ENCODE results near the gene BTBD1.

DNA sequence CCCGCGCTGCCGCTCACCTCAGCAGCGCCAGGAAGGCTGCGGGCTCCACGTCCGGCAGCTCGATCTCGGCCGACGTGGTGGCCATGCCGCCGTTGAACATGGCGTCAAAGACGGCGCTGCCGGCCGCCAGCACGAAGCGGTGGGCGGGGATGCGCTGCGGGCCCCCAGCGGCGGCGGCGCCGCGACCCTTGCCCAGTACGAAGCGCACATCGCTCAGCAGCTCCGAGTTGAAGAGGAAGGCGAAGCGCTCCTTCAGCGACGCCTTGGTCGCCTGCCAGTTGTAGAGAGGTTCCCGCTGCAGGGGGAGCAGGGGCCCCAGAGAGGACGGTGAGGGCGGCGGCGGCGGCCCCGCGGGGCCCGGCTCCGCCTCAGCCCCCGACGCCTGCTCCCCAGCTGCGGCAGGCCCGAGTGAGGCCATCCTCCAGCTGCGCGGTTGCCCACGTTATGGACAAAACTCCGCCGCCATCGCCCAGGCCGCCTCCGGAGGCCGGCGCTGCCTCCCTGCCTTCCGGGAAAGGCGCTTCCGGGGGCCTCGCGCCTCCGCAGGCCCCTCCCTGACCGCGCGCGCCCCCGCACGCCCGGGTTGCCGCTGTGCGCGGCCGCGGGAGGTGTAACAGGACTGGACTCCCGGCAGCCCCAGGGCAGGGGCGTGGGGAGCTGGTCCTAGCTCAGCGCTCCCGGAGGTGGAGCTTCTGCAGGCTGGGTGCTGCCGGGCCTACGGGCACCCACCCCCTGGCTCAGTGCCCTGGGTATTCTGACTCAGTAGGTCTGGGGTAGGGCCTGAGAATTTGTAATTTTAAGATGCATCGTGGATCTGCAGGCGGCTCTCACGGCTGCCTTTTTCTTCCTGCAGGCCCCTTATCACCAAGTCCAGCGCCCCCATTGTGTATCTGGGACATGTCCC, at the start of gene BTBD1:
- TF ChIP-seq TAF1 (IDR thresholded peaks at IDR 0.05; ENCODE audit: borderline replicate concordance, low read depth, low read length): peak; percentile 80
- TF ChIP-seq EZH2phosphoT487 (IDR thresholded peaks at IDR 0.05; ENCODE audit: borderline replicate concordance, low read depth): no peak
- TF ChIP-seq, protein P1, sequence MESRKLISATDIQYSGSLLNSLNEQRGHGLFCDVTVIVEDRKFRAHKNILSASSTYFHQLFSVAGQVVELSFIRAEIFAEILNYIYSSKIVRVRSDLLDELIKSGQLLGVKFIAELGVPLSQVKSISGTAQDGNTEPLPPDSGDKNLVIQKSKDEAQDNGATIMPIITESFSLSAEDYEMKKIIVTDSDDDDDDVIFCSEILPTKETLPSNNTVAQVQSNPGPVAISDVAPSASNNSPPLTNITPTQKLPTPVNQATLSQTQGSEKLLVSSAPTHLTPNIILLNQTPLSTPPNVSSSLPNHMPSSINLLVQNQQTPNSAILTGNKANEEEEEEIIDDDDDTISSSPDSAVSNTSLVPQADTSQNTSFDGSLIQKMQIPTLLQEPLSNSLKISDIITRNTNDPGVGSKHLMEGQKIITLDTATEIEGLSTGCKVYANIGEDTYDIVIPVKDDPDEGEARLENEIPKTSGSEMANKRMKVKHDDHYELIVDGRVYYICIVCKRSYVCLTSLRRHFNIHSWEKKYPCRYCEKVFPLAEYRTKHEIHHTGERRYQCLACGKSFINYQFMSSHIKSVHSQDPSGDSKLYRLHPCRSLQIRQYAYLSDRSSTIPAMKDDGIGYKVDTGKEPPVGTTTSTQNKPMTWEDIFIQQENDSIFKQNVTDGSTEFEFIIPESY (IDR thresholded peaks at IDR 0.05; ENCODE audit: borderline replicate concordance, low read depth): no peak
- TF ChIP-seq, protein P2, sequence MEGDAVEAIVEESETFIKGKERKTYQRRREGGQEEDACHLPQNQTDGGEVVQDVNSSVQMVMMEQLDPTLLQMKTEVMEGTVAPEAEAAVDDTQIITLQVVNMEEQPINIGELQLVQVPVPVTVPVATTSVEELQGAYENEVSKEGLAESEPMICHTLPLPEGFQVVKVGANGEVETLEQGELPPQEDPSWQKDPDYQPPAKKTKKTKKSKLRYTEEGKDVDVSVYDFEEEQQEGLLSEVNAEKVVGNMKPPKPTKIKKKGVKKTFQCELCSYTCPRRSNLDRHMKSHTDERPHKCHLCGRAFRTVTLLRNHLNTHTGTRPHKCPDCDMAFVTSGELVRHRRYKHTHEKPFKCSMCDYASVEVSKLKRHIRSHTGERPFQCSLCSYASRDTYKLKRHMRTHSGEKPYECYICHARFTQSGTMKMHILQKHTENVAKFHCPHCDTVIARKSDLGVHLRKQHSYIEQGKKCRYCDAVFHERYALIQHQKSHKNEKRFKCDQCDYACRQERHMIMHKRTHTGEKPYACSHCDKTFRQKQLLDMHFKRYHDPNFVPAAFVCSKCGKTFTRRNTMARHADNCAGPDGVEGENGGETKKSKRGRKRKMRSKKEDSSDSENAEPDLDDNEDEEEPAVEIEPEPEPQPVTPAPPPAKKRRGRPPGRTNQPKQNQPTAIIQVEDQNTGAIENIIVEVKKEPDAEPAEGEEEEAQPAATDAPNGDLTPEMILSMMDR (IDR thresholded peaks at IDR 0.05): peak; percentile 6; the same call in 1 of the 2 replicates
- TF ChIP-seq, protein P3, sequence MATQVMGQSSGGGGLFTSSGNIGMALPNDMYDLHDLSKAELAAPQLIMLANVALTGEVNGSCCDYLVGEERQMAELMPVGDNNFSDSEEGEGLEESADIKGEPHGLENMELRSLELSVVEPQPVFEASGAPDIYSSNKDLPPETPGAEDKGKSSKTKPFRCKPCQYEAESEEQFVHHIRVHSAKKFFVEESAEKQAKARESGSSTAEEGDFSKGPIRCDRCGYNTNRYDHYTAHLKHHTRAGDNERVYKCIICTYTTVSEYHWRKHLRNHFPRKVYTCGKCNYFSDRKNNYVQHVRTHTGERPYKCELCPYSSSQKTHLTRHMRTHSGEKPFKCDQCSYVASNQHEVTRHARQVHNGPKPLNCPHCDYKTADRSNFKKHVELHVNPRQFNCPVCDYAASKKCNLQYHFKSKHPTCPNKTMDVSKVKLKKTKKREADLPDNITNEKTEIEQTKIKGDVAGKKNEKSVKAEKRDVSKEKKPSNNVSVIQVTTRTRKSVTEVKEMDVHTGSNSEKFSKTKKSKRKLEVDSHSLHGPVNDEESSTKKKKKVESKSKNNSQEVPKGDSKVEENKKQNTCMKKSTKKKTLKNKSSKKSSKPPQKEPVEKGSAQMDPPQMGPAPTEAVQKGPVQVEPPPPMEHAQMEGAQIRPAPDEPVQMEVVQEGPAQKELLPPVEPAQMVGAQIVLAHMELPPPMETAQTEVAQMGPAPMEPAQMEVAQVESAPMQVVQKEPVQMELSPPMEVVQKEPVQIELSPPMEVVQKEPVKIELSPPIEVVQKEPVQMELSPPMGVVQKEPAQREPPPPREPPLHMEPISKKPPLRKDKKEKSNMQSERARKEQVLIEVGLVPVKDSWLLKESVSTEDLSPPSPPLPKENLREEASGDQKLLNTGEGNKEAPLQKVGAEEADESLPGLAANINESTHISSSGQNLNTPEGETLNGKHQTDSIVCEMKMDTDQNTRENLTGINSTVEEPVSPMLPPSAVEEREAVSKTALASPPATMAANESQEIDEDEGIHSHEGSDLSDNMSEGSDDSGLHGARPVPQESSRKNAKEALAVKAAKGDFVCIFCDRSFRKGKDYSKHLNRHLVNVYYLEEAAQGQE (IDR thresholded peaks at IDR 0.05; ENCODE audit: low read depth, low read length): no peak
- TF ChIP-seq, protein P4, sequence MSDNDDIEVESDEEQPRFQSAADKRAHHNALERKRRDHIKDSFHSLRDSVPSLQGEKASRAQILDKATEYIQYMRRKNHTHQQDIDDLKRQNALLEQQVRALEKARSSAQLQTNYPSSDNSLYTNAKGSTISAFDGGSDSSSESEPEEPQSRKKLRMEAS (IDR thresholded peaks at IDR 0.05; ENCODE audit: low read depth): peak; percentile 49
- peak; percentile 7; the same call in 1 of the 2 replicates for TF ChIP-seq SMC3 (IDR thresholded peaks at IDR 0.05; ENCODE audit: low read depth, low read length)
- peak; percentile 59; the same call in 1 of the 2 replicates for TF ChIP-seq MXI1 (IDR thresholded peaks at IDR 0.05; ENCODE audit: low read depth, low read length)
- TF ChIP-seq RXRA (IDR thresholded peaks at IDR 0.05; ENCODE audit: borderline replicate concordance, low read depth): no peak
- TF ChIP-seq RAD21 (IDR thresholded peaks at IDR 0.05; ENCODE audit: low read length): no peak
- TF ChIP-seq RFX5 (IDR thresholded peaks at IDR 0.05; ENCODE audit: low read length): no peak
